Measurements from ENCODE around the gene FMN2. TPM values are rescaled to one million over a fixed set of nuclear protein-coding genes. Genes with fewer than 3 reads are reported as not detected.
"Not testable (repeated sequence)": the region's sequence is repeated elsewhere in the genome, so short reads cannot be mapped to it uniquely, and the experiment has no call there.

Gene FMN2
- total RNA-seq, 2 donors from 2014 or later: 26.9 to 27.2 TPM

DNA sequence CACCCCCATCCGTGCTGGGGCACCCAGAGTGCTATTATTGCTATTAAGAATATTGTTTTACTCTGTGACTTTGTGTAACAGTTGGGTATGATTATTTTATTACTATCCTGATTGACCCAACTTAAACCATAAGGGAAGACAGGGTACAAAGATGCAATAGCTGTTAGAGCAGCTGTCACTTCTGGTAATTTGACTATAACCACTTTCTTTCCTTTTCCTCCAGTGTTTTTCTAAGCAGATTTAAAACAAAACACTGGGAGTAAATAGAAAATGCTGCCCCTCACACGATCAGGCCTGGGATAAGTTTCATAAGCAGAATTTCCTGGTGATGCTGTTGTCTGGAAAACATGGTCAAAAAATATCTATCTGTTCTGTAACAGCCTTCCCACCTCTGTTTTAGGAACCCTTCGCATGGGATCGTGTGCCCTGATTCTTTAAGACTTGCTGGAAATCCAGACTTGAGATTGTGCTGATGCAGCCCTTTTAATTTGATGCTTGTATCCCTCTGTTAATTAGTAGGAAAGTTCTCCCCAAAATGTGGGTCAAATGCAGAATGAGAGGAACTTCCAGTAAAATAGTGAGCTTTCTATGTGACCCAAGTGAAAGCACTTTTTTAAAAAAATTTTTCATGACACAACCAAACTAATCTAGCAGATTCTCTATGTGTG, 165.3 kb downstream of the FMN2 start:
- H3K36me3 Mint-ChIP-seq (ENCODE audit: low read depth): peaks cover 38% of the 10 kb centered on the region
- Histone ChIP-seq H3K27me3 (ENCODE audit: control insufficient read depth, insufficient read depth, low read length, poor library complexity, severe bottlenecking) (no peaks in the 10 kb centered on the region), H3K27ac (ENCODE audit: low read depth, low read length) (no peak overlapping the region), H3K4me3 (ENCODE audit: low read length) (no peak overlapping the region), H3K36me3 (ENCODE audit: control insufficient read depth, insufficient read depth, low read length) (peaks cover 57% of the 10 kb centered on the region), H3K9me3 (ENCODE audit: control insufficient read depth, low read length) (no peaks in the 10 kb centered on the region), H3K9ac (ENCODE audit: extremely low read depth, low read length, poor library complexity, severe bottlenecking) (no peak overlapping the region), H3K4me1 (ENCODE audit: control insufficient read depth, insufficient read depth, low read length) (no peaks in the 10 kb centered on the region)
- H3K27me3 Mint-ChIP-seq (ENCODE audit: insufficient read depth): no peaks in the 10 kb centered on the region
- peaks cover 8% of the 10 kb centered on the region for H3K9me3 Mint-ChIP-seq
- H3K27ac Mint-ChIP-seq: no peak overlapping the region
- no peak overlapping the region for H3K4me3 Mint-ChIP-seq
- peaks cover 5% of the 10 kb centered on the region for H3K4me1 Mint-ChIP-seq
- WGBS, 2 experiments (ENCODE audit: insufficient coverage in 1 of 2, insufficient read length in 1 of 2): 92 to 93% methylated on average over 3 to 4 of the region's 4 CpGs
- no peak for TF ChIP-seq CTCF (conservative IDR thresholded peaks at IDR 0.05)
- no peak for DNase-seq

DNA sequence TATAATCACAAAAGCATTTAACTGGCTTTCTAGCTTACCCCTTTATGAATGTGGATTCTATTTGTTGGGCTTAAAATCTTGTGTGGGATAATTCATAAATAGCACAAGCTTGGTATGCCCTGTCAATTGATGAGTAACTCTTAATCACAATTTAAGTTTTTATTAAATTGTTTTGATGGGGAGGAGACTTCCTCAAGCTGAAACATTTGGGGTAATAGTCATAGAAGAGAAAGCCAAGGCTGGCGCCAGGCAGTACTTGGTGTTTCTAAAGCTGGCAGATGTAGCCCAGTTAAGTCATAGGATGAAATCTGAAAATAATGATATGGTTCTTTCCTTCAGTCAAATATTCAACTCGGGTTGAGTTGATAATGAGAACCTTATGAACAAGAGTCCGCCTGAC, 167.2 kb downstream of the FMN2 start:
- Mint-ChIP-seq H3K27me3 (ENCODE audit: insufficient read depth) (no peaks in the 10 kb centered on the region), H3K36me3 (ENCODE audit: low read depth) (peaks cover 38% of the 10 kb centered on the region), H3K4me1 (peaks cover 5% of the 10 kb centered on the region), H3K9me3 (peaks cover 8% of the 10 kb centered on the region), H3K4me3 (no peak overlapping the region), H3K27ac (no peak overlapping the region)
- no peaks in the 10 kb centered on the region for H3K27me3 ChIP-seq (ENCODE audit: control insufficient read depth, insufficient read depth, low read length, poor library complexity, severe bottlenecking)
- no peak overlapping the region for H3K4me3 ChIP-seq (ENCODE audit: low read length)
- no peaks in the 10 kb centered on the region for H3K9me3 ChIP-seq (ENCODE audit: control insufficient read depth, low read length)
- DNase-seq: no peak
- 92 to 100% methylated on average over 1 to 3 of the region's 3 CpGs for WGBS, 2 experiments (ENCODE audit: insufficient coverage in 1 of 2, insufficient read length in 1 of 2)
- peaks cover 61% of the 10 kb centered on the region for H3K36me3 ChIP-seq (ENCODE audit: control insufficient read depth, insufficient read depth, low read length)
- H3K27ac ChIP-seq (ENCODE audit: low read depth, low read length): no peak overlapping the region
- TF ChIP-seq CTCF (conservative IDR thresholded peaks at IDR 0.05): no peak
- no peak overlapping the region for H3K9ac ChIP-seq (ENCODE audit: extremely low read depth, low read length, poor library complexity, severe bottlenecking)
- H3K4me1 ChIP-seq (ENCODE audit: control insufficient read depth, insufficient read depth, low read length): no peaks in the 10 kb centered on the region

GRCh38 chr1:240264494-240264893, 172.8 kb downstream of the FMN2 start:
- not testable (repeated sequence) for H3K4me1 Mint-ChIP-seq; H3K27me3 Mint-ChIP-seq (ENCODE audit: insufficient read depth); DNase-seq; H3K27ac Mint-ChIP-seq; H3K4me3 ChIP-seq (ENCODE audit: low read length); H3K27me3 ChIP-seq (ENCODE audit: control insufficient read depth, insufficient read depth, low read length, poor library complexity, severe bottlenecking); H3K9ac ChIP-seq (ENCODE audit: extremely low read depth, low read length, poor library complexity, severe bottlenecking); H3K27ac ChIP-seq (ENCODE audit: low read depth, low read length); H3K4me1 ChIP-seq (ENCODE audit: control insufficient read depth, insufficient read depth, low read length); H3K4me3 Mint-ChIP-seq
- Histone ChIP-seq H3K9me3 (ENCODE audit: control insufficient read depth, low read length) (peaks cover 14% of the 10 kb centered on the region), H3K36me3 (ENCODE audit: control insufficient read depth, insufficient read depth, low read length) (peaks cover 58% of the 10 kb centered on the region)
- H3K36me3 Mint-ChIP-seq (ENCODE audit: low read depth): peaks cover 49% of the 10 kb centered on the region
- peaks cover 22% of the 10 kb centered on the region for H3K9me3 Mint-ChIP-seq
- WGBS, 2 experiments (ENCODE audit: insufficient coverage in 1 of 2, insufficient read length in 1 of 2): 94 to 100% methylated on average over 1 of the region's 2 CpGs

- H3K27me3 ChIP-seq (ENCODE audit: control insufficient read depth, insufficient read depth, low read length, poor library complexity, severe bottlenecking): no peaks in the 10 kb centered on the region
- DNase-seq: no peak
- H3K27ac ChIP-seq (ENCODE audit: low read depth, low read length): no peak overlapping the region
- no peaks in the 10 kb centered on the region for H3K27me3 Mint-ChIP-seq (ENCODE audit: insufficient read depth)
- H3K4me3 ChIP-seq (ENCODE audit: low read length): no peak overlapping the region
- TF ChIP-seq CTCF (conservative IDR thresholded peaks at IDR 0.05): no peak
- H3K9me3 ChIP-seq (ENCODE audit: control insufficient read depth, low read length): peaks cover 20% of the 10 kb centered on the region
- H3K27ac Mint-ChIP-seq: no peak overlapping the region
- 88% methylated on average over 1 of the region's 2 CpGs; no CpG with 5 or more reads in 1 of the 2 experiments for WGBS, 2 experiments (ENCODE audit: insufficient coverage in 1 of 2, insufficient read length in 1 of 2)
- H3K9me3 Mint-ChIP-seq: peaks cover 22% of the 10 kb centered on the region
- H3K36me3 ChIP-seq (ENCODE audit: control insufficient read depth, insufficient read depth, low read length): peaks cover 50% of the 10 kb centered on the region
- no peak overlapping the region for H3K4me3 Mint-ChIP-seq
- H3K36me3 Mint-ChIP-seq (ENCODE audit: low read depth): peaks cover 50% of the 10 kb centered on the region
- H3K4me1 ChIP-seq (ENCODE audit: control insufficient read depth, insufficient read depth, low read length): no peaks in the 10 kb centered on the region
- no peak overlapping the region for H3K9ac ChIP-seq (ENCODE audit: extremely low read depth, low read length, poor library complexity, severe bottlenecking)
- peaks cover 16% of the 10 kb centered on the region for H3K4me1 Mint-ChIP-seq
Observed at GRCh38 chr1:240271081-240271480, 179.4 kb downstream of the FMN2 start.

Measured in endodermal cell (in vitro differentiated cells).